GM19035 (cell line): ENCODE data around the gene CNTN4.

Experiments used
- ATAC-seq: cut with Tn5 transposase; IDR thresholded peaks from one replicate; pipeline ENCODE4 v1.9.1; 2021; ENCODE audit not compliant: unreplicated experiment

Gene CNTN4

DNA sequence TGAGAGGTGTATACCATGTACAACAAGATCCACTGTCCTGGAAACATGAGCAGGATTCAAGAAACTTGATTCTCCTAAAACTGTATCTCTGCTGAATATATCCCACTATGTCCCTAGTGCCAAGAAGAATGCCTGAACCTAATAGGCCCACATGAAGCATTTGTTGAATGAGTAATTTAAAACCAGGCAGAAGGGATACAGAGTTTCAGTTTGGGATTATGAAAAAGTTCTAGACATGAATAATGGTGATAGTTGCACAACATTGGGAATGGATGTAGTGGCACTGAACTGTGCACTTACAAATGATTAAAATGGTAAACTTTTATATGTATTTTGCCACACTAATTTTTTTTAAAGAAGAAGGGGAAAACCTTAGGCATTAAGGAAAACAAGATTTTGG, 750.4 kb downstream of the CNTN4 start:
- no peak for ATAC-seq

- ATAC-seq, result no peak
These were observed 752.0 kb downstream of the CNTN4 start for GRCh38 chr3:2850701-2851100.

GRCh38 chr3:2851361-2851760, 752.7 kb downstream of the CNTN4 start:
- ATAC-seq, result no peak

GRCh38 chr3:2851835-2852234, 753.2 kb downstream of the CNTN4 start:
- no peak for ATAC-seq

- ATAC-seq, result no peak
These were observed 755.0 kb downstream of the CNTN4 start for GRCh38 chr3:2853651-2854050.

- ATAC-seq, result no peak
These were observed 757.8 kb downstream of the CNTN4 start for GRCh38 chr3:2856138-2857133.

- ATAC-seq, result no peak
These were observed 762.0 kb downstream of the CNTN4 start for GRCh38 chr3:2860626-2861025.

- no peak for ATAC-seq
These were observed 762.5 kb downstream of the CNTN4 start for GRCh38 chr3:2861120-2861519.

DNA sequence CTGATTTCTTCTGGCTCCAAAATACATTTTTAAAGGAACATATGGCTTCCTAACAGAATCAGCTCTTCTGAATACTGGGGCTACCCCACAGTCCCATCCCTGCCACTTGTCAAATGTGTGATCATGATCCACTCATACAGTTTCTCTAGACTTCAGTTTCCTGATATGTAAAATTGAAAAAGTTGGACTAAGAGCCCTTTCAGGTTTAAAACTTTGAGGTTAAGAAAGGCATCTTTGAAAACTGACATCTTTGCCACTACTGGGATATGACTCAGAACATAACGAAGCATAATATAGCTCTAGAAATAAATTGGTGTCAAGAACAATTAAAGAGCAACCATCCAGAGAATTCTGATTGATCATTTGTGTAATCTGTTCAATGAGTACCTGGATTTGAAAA, 763.3 kb downstream of the CNTN4 start:
- no peak for ATAC-seq

DNA sequence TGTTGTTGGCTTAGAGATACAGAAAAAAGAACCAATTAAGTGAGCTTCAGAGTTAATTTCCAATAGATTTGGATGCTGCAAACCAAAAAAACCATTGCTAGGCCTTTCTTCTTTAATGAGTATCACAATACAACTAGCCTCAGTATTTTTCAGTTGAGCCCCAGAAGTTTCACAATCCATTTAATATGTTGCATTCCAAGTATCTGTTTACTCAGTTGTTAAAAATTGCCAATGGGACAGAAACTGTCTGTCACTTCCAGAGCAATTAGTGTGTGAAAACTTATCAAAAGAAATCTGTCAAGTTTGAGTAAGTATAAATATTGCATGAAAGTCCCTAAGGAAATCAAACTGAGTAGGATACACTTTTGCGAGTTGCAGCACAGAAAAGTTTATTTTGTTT, 763.7 kb downstream of the CNTN4 start:
- no peak for ATAC-seq

GRCh38 chr3:2863127-2863526, 764.5 kb downstream of the CNTN4 start:
- ATAC-seq, result no peak

GRCh38 chr3:2869905-2870304, 771.2 kb downstream of the CNTN4 start:
- ATAC-seq, result no peak

- no peak for ATAC-seq
These were observed 772.2 kb downstream of the CNTN4 start for GRCh38 chr3:2870724-2871333.

- ATAC-seq, result no peak
These were observed 774.2 kb downstream of the CNTN4 start for GRCh38 chr3:2872884-2873283.

DNA sequence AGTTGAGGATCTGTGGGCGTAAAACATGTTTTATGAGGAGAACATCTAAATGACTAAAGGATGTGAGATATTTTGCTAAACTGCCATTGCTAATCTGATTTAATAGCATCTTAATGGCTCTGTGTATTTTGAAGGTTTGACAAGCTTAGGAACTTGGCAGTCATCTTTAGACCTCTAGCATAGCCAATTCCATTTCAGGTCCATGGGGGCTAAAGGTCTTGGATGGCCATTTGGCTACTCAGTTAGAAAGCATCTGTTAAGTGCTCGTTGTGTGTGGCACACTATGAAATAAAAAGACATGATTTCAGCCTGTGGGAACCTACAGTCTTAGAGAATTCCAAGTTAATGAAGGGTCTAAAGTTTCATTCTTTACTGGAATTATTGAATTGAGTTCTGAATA, 775.3 kb downstream of the CNTN4 start:
- no peak for ATAC-seq

- ATAC-seq, result no peak
These were observed 777.0 kb downstream of the CNTN4 start for GRCh38 chr3:2875699-2876098.

GRCh38 chr3:2876362-2876761, 777.7 kb downstream of the CNTN4 start:
- no peak for ATAC-seq

GRCh38 chr3:2879023-2879422, 780.4 kb downstream of the CNTN4 start:
- ATAC-seq, result no peak

- no peak for ATAC-seq
These were observed 780.9 kb downstream of the CNTN4 start for GRCh38 chr3:2879587-2879986.

- no peak for ATAC-seq
These were observed 781.6 kb downstream of the CNTN4 start for GRCh38 chr3:2880218-2880756.

- no peak for ATAC-seq
These were observed 784.6 kb downstream of the CNTN4 start for GRCh38 chr3:2883283-2883682.

DNA sequence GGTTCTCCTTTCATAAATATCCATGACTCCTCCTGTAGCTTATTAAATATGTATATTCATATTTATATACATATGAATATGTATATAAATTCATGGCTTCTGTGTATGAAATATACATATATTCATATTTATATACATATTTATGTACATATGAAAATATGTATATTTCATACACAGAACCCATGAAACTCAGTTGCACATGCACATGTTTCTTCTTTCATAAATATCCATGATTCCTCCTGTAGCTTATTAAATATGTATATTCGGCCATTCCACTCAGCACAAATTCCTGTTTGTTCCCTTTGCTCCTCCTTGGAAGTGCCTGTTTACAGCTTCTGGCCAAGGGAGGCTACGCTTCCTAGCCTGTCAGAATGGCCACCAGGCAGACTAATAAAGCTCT, 789.9 kb downstream of the CNTN4 start:
- no peak for ATAC-seq
